Measurements from ENCODE around the gene KLHL42.

The KLHL42 gene

DNA sequence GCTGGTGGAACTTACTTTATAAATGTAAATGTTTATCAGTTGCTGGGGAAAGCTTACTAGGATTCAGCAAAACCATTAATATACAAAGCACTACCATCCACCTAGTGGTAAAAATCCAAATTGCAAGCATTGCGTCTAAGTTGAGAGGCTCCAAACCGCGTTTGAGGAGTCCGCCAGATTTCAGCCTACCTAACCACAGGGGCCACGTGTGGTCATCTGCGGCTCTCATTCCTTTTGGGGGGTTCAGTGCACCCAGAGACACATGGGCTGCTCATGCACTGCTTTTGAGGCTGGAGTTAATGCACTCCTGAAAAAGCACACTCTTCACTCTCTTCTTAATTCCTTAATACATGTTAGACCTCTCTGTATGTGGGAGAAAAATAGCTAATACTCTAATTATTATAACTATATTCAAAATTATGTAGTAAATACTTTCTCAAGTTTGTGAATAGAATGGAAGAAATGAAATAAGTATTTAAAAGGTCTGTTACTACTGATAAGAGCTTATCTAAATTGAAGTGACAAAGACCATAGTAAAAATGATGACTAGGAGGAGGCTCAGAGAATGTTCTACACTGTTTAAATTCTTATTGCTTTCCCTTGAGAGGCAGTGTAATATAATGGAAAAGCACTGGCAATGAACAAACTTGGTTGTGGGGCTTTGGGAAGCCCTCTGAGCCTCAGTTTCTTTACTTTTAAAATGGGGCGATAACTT lies 41.4 kb downstream of the KLHL42 start:
- Histone ChIP-seq H3K27ac (ENCODE audit: low read depth, low read length) (no peak overlapping the region), H3K4me3 (ENCODE audit: low read depth in 1 of 2, low read length in 2 of 2) (no peak overlapping the region), H3K9ac (ENCODE audit: low read length) (no peak overlapping the region), H3K27me3 (ENCODE audit: control insufficient read depth in 1 of 2, insufficient read depth in 2 of 2, low read length in 2 of 2) (no peaks in the 10 kb centered on the region), H3K36me3 (ENCODE audit: insufficient read depth, low read length) (no peaks in the 10 kb centered on the region), H3K9me3 (ENCODE audit: low read length) (no peaks in the 10 kb centered on the region), H3K4me1 (ENCODE audit: insufficient read depth, low read length) (peaks cover 4% of the 10 kb centered on the region)

GRCh38 chr12:27822076-27822712 lies 42.2 kb downstream of the KLHL42 start:
- Histone ChIP-seq H3K36me3 (ENCODE audit: insufficient read depth, low read length) (no peaks in the 10 kb centered on the region), H3K27me3 (ENCODE audit: control insufficient read depth in 1 of 2, insufficient read depth in 2 of 2, low read length in 2 of 2) (no peaks in the 10 kb centered on the region), H3K4me1 (ENCODE audit: insufficient read depth, low read length) (peaks cover 4% of the 10 kb centered on the region), H3K4me3 (ENCODE audit: low read depth in 1 of 2, low read length in 2 of 2) (no peak overlapping the region), H3K9me3 (ENCODE audit: low read length) (no peaks in the 10 kb centered on the region), H3K9ac (ENCODE audit: low read length) (no peak overlapping the region), H3K27ac (ENCODE audit: low read depth, low read length) (no peak overlapping the region)

GRCh38 chr12:27823038-27823437 lies 43.0 kb downstream of the KLHL42 start:
- Histone ChIP-seq H3K4me1 (ENCODE audit: insufficient read depth, low read length) (peaks cover 4% of the 10 kb centered on the region), H3K27me3 (ENCODE audit: control insufficient read depth in 1 of 2, insufficient read depth in 2 of 2, low read length in 2 of 2) (no peaks in the 10 kb centered on the region), H3K27ac (ENCODE audit: low read depth, low read length) (no peak overlapping the region), H3K4me3 (ENCODE audit: low read depth in 1 of 2, low read length in 2 of 2) (no peak overlapping the region), H3K36me3 (ENCODE audit: insufficient read depth, low read length) (no peaks in the 10 kb centered on the region), H3K9me3 (ENCODE audit: low read length) (no peaks in the 10 kb centered on the region), H3K9ac (ENCODE audit: low read length) (no peak overlapping the region)

DNA sequence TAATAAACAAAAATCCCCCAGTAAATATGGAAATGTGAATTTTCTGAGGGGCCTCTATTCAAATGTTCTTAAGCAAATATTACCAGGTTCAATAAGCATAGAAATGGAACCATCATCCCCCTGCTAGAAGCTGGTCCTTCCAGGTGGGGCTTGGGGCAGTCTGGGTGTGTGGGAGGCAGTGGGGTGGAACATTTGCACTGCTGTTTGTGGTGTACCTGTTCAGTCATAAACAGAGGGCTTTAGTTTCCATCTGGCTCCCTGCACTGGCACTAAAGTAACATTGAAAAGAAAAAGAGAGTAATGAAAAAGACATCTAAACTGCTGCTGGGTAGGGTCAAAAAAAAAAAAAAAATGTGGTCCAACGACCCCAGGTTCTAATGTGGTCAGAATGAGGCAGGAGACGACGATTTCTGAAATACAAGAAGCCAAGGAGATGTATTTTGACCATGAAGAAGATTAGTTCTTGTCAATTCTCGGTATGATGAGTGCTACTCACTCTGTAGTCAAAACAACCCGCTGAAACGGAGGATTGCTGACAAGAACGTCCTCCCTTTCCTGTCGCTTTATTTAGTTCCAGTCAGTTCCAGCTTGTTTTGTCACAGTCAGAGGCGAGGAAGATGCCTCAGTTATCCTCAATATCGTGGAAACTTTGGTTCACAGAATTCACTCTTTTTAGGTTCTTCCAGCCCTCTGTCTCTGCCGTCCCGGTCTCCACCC lies 44.3 kb downstream of the KLHL42 start:
- Histone ChIP-seq H3K27me3 (ENCODE audit: control insufficient read depth in 1 of 2, insufficient read depth in 2 of 2, low read length in 2 of 2) (no peaks in the 10 kb centered on the region), H3K36me3 (ENCODE audit: insufficient read depth, low read length) (no peaks in the 10 kb centered on the region), H3K9ac (ENCODE audit: low read length) (no peak overlapping the region), H3K4me3 (ENCODE audit: low read depth in 1 of 2, low read length in 2 of 2) (no peak overlapping the region), H3K27ac (ENCODE audit: low read depth, low read length) (no peak overlapping the region), H3K4me1 (ENCODE audit: insufficient read depth, low read length) (no peaks in the 10 kb centered on the region), H3K9me3 (ENCODE audit: low read length) (no peaks in the 10 kb centered on the region)

- no peaks in the 10 kb centered on the region for H3K27me3 ChIP-seq (ENCODE audit: control insufficient read depth in 1 of 2, insufficient read depth in 2 of 2, low read length in 2 of 2)
- no peak overlapping the region for H3K27ac ChIP-seq (ENCODE audit: low read depth, low read length)
- H3K36me3 ChIP-seq (ENCODE audit: insufficient read depth, low read length) = no peaks in the 10 kb centered on the region
- no peak overlapping the region for H3K9ac ChIP-seq (ENCODE audit: low read length)
- no peak overlapping the region for H3K4me3 ChIP-seq (ENCODE audit: low read depth in 1 of 2, low read length in 2 of 2)
- no peaks in the 10 kb centered on the region for H3K9me3 ChIP-seq (ENCODE audit: low read length)
- H3K4me1 ChIP-seq (ENCODE audit: insufficient read depth, low read length) = no peaks in the 10 kb centered on the region
Observed at GRCh38 chr12:27826076-27826475, 46.0 kb downstream of the KLHL42 start.

DNA sequence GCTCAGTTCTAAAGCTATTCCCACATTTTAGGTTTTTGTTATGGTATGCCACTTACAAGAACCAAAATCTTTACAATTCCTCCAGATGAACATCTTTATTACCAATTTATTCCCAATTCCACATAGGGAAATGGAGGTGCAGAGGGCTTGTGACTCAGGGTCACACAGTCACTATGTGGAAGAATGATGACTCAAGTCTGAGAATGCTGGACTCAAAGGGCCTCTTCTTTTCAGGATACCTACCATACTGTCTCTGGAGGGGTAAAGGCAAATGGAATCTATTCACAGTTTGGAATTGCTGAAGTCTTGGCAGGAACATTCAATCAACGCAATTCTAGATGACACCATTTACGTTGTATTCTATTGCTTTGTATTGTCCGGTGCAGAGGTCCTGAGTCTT lies 48.2 kb downstream of the KLHL42 start:
- Histone ChIP-seq H3K36me3 (ENCODE audit: insufficient read depth, low read length) (no peaks in the 10 kb centered on the region), H3K9me3 (ENCODE audit: low read length) (no peaks in the 10 kb centered on the region), H3K4me3 (ENCODE audit: low read depth in 1 of 2, low read length in 2 of 2) (no peak overlapping the region), H3K27ac (ENCODE audit: low read depth, low read length) (no peak overlapping the region), H3K4me1 (ENCODE audit: insufficient read depth, low read length) (no peaks in the 10 kb centered on the region), H3K27me3 (ENCODE audit: control insufficient read depth in 1 of 2, insufficient read depth in 2 of 2, low read length in 2 of 2) (no peaks in the 10 kb centered on the region), H3K9ac (ENCODE audit: low read length) (no peak overlapping the region)

DNA sequence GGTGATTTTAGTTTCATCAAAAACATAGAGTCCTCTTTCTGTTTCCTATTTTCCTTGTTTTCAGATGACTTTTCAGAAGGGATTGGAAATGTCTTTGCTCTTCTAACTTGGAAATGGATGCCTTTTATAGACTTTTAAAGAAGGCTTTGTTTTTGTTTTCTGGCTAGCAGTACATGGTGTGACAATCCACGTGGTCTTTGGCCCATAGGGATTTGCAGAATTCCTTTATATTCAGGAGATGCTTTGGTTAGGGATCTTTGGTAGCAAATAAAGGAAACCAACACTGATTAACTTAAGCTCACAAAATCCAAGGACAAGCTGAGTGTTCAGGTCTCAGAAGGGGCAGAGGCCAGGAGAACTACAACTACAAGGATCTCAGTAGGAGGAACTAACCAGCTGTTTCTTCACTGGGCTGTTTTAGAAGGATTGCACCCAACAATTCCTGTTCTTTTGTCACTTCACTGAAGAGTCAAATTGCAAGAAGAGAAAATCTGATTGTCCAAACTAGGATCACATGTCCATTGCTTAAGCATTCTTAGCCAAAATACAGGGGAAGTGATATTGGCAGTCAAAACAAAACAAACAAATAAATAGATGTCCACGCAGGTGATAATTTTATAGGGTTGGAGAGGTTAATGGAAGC lies 58.6 kb downstream of the KLHL42 start:
- Histone ChIP-seq H3K4me1 (ENCODE audit: insufficient read depth, low read length) (no peaks in the 10 kb centered on the region), H3K4me3 (ENCODE audit: low read depth in 1 of 2, low read length in 2 of 2) (no peak overlapping the region), H3K9me3 (ENCODE audit: low read length) (no peaks in the 10 kb centered on the region), H3K9ac (ENCODE audit: low read length) (no peak overlapping the region), H3K27me3 (ENCODE audit: control insufficient read depth in 1 of 2, insufficient read depth in 2 of 2, low read length in 2 of 2) (no peaks in the 10 kb centered on the region), H3K27ac (ENCODE audit: low read depth, low read length) (no peak overlapping the region), H3K36me3 (ENCODE audit: insufficient read depth, low read length) (no peaks in the 10 kb centered on the region)

DNA sequence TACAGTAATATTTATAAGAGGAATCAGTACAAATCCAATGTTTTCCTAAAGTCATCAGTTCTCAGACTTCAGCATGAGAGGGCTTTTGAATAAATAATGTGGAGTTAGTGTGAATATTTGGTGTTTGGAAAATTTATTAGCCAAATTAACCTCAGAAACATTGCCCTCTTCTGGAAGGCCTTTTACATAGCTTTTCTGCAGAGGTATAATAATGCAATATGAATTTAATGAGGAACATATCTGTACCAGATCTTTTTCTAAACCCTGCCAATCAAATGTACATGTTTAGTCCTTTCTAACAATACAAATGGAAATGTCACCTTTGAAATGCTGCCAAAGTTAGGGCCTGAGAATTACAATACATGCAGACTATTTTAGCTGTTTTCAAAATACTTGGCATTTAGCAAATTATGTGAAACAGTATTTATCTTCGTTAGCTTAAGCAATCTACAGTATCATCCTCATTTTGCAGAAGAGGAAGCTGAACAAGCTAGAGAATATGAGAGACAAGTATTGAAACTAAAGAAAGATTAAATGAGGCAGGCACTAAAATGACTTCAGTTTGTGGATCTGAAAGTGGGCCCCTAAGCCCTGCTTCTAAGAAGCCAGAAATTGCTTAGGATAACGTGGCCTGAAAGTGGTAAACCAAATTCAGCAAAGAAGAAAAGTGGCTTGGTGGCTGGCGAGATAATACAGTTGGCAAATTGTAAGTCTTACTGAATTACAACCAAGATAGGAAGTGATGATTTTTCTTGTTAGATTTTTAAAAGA lies 60.4 kb downstream of the KLHL42 start:
- Histone ChIP-seq H3K27ac (ENCODE audit: low read depth, low read length) (no peak overlapping the region), H3K4me1 (ENCODE audit: insufficient read depth, low read length) (no peaks in the 10 kb centered on the region), H3K4me3 (ENCODE audit: low read depth in 1 of 2, low read length in 2 of 2) (no peak overlapping the region), H3K9me3 (ENCODE audit: low read length) (no peaks in the 10 kb centered on the region), H3K9ac (ENCODE audit: low read length) (no peak overlapping the region), H3K36me3 (ENCODE audit: insufficient read depth, low read length) (no peaks in the 10 kb centered on the region), H3K27me3 (ENCODE audit: control insufficient read depth in 1 of 2, insufficient read depth in 2 of 2, low read length in 2 of 2) (no peaks in the 10 kb centered on the region)

GRCh38 chr12:27841392-27841882 lies 61.4 kb downstream of the KLHL42 start:
- Histone ChIP-seq H3K27ac (ENCODE audit: low read depth, low read length) (no peak overlapping the region), H3K9ac (ENCODE audit: low read length) (no peak overlapping the region), H3K4me3 (ENCODE audit: low read depth in 1 of 2, low read length in 2 of 2) (no peak overlapping the region), H3K36me3 (ENCODE audit: insufficient read depth, low read length) (no peaks in the 10 kb centered on the region), H3K4me1 (ENCODE audit: insufficient read depth, low read length) (no peaks in the 10 kb centered on the region), H3K27me3 (ENCODE audit: control insufficient read depth in 1 of 2, insufficient read depth in 2 of 2, low read length in 2 of 2) (no peaks in the 10 kb centered on the region), H3K9me3 (ENCODE audit: low read length) (no peaks in the 10 kb centered on the region)

GRCh38 chr12:27843714-27844245 lies 63.7 kb downstream of the KLHL42 start:
- Histone ChIP-seq H3K27me3 (ENCODE audit: control insufficient read depth in 1 of 2, insufficient read depth in 2 of 2, low read length in 2 of 2) (no peaks in the 10 kb centered on the region), H3K9ac (ENCODE audit: low read length) (no peak overlapping the region), H3K9me3 (ENCODE audit: low read length) (no peaks in the 10 kb centered on the region), H3K4me1 (ENCODE audit: insufficient read depth, low read length) (no peaks in the 10 kb centered on the region), H3K27ac (ENCODE audit: low read depth, low read length) (no peak overlapping the region), H3K36me3 (ENCODE audit: insufficient read depth, low read length) (no peaks in the 10 kb centered on the region), H3K4me3 (ENCODE audit: low read depth in 1 of 2, low read length in 2 of 2) (no peak overlapping the region)
